ENCODE measurements around the gene CLNS1A. TPM values are rescaled to one million over a fixed set of nuclear protein-coding genes. Genes with fewer than 3 reads are reported as not detected.
A peak's percentile ranks its signal among the peaks of the same experiment; 100 is the strongest.

The CLNS1A gene
- total and polyA plus RNA-seq, 8 donors, result 31.1 to 65.8 (median 52.0) TPM

- H3K36me3 ChIP-seq, result peaks cover 0 to 8% (median 4%) of the 10 kb centered on the region in 3 donors
- H3K4me1 ChIP-seq, result peaks cover 0 to 7% (median 0%) of the 10 kb centered on the region in 3 donors
- TF ChIP-seq CTCF (IDR thresholded peaks at IDR 0.05), result no peak
- no peaks in the 10 kb centered on the region for H3K9me3 ChIP-seq
- intact Hi-C loops (cut with DNase I), result no loop called here
- WGBS, 2 donors, result 49 to 67% methylated on average over 2 of the region's 2 CpGs
- H3K4me3 ChIP-seq, result no peak overlapping the region
- H3K27me3 ChIP-seq, result no peaks in the 10 kb centered on the region
- DNase-seq (no peak), FAIRE-seq (no peak), ATAC-seq (peak; percentile 73 to 87 (median 80))
- no peak overlapping the region for H3K27ac ChIP-seq
Observed at GRCh38 chr11:77669848-77670511, 32.4 kb upstream of the CLNS1A start.

GRCh38 chr11:77668760-77669159, 31.2 kb upstream of the CLNS1A start:
- no peak for ATAC-seq
- H3K9me3 ChIP-seq, result no peaks in the 10 kb centered on the region
- intact Hi-C loops (cut with DNase I), result no loop called here
- H3K4me3 ChIP-seq, result no peak overlapping the region
- TF ChIP-seq CTCF (IDR thresholded peaks at IDR 0.05), result no peak
- FAIRE-seq, result no peak
- no peak for DNase-seq
- H3K27ac ChIP-seq, result no peak overlapping the region
- no peaks in the 10 kb centered on the region for H3K27me3 ChIP-seq
- H3K4me1 ChIP-seq, result peaks cover 0 to 7% (median 0%) of the 10 kb centered on the region in 3 donors
- 85 to 89% methylated on average over 3 of the region's 3 CpGs for WGBS, 2 donors
- peaks cover 0 to 4% (median 0%) of the 10 kb centered on the region in 3 donors for H3K36me3 ChIP-seq

GRCh38 chr11:77665240-77665965, 27.8 kb upstream of the CLNS1A start:
- 72 to 86% methylated on average over 7 of the region's 7 CpGs for WGBS, 2 donors
- intact Hi-C loops (cut with DNase I), result no loop called here
- Histone ChIP-seq H3K4me3 (no peak overlapping the region), H3K36me3 (no peaks in the 10 kb centered on the region), H3K9me3 (no peaks in the 10 kb centered on the region), H3K4me1 (peaks cover 0 to 6% (median 0%) of the 10 kb centered on the region in 3 donors), H3K27me3 (no peaks in the 10 kb centered on the region), H3K27ac (no peak overlapping the region)
- DNase-seq (no peak), ATAC-seq (no peak), FAIRE-seq (no peak)
- no peak for TF ChIP-seq CTCF (IDR thresholded peaks at IDR 0.05)

- Histone ChIP-seq H3K27ac (no peak overlapping the region), H3K4me1 (no peaks in the 10 kb centered on the region), H3K9me3 (no peaks in the 10 kb centered on the region), H3K4me3 (no peak overlapping the region), H3K27me3 (no peaks in the 10 kb centered on the region), H3K36me3 (no peaks in the 10 kb centered on the region)
- no peak for TF ChIP-seq CTCF (IDR thresholded peaks at IDR 0.05)
- no peak for DNase-seq
- 96% methylated on average over 3 of the region's 3 CpGs for WGBS, 2 donors
- intact Hi-C loops (cut with DNase I), result no loop called here
- ATAC-seq, result no peak
- FAIRE-seq, result no peak
Observed at GRCh38 chr11:77661670-77662069, 24.1 kb upstream of the CLNS1A start.

- Histone ChIP-seq H3K4me3 (no peak overlapping the region), H3K9me3 (no peaks in the 10 kb centered on the region), H3K36me3 (no peaks in the 10 kb centered on the region), H3K27ac (no peak overlapping the region), H3K27me3 (no peaks in the 10 kb centered on the region), H3K4me1 (no peaks in the 10 kb centered on the region)
- WGBS, 2 donors, result 93 to 97% methylated on average over 1 of the region's 1 CpG
- intact Hi-C loops (cut with DNase I), result no loop called here
- DNase-seq (no peak), ATAC-seq (no peak), FAIRE-seq (no peak)
- TF ChIP-seq CTCF (IDR thresholded peaks at IDR 0.05), result no peak
Observed at GRCh38 chr11:77660947-77661346, 23.4 kb upstream of the CLNS1A start.

Data from pancreas (tissue), 10 donors.